ENCODE results near the gene TMEM79.
A peak's percentile ranks its signal among the peaks of the same experiment; 100 is the strongest.

The TMEM79 gene

GRCh38 chr1:156266051-156266450 is 18.1 kb upstream of the TMEM79 start:
- DNase-seq, result no peak

DNA sequence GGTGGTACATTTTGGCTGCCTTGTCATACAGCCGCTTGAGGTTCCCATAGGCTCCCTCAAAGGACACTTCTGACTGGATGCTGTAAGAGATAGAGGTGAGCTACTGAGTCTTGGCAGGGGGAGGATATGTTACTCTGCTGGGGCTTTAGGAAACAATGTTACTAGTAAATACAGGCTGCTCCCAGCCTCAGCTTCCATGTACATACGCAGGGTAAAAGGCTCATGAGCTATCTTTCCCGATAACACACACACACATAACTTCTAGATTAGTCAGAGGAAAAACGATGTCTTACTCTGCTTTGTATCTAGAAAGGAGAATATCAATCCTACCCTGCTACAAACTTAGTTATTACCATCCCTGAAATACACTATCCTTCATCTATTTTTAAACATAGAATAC is 15.8 kb upstream of the TMEM79 start:
- no peak for DNase-seq

- no peak for DNase-seq
These were observed 13.8 kb upstream of the TMEM79 start for GRCh38 chr1:156270314-156270713.

- no peak for DNase-seq
These were observed 7.6 kb upstream of the TMEM79 start for GRCh38 chr1:156276532-156276931.

- DNase-seq, result no peak
These were observed 7.2 kb upstream of the TMEM79 start for GRCh38 chr1:156276966-156277381.

GRCh38 chr1:156279837-156280236 is 4.3 kb upstream of the TMEM79 start:
- DNase-seq, result no peak

DNA sequence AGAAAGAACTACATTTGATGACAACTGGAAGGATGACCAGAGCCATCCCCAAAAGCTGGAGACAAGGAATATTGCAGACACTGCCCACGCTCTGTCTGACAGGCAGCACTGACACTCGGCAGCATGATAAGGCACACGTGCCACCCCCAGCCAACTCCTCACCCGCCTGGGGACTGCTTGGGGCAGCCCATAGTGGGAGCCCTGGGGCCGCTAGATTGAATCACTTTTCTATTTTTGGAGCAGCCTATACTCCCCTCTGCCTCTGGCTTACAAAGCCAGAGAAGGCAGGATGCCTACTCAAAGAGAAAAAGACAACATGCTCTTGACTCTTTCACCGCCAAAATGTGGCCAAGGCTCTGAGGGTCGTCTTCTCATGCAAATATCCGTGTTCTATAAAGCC is 2.8 kb upstream of the TMEM79 start:
- DNase-seq, result peak; percentile 32

DNA sequence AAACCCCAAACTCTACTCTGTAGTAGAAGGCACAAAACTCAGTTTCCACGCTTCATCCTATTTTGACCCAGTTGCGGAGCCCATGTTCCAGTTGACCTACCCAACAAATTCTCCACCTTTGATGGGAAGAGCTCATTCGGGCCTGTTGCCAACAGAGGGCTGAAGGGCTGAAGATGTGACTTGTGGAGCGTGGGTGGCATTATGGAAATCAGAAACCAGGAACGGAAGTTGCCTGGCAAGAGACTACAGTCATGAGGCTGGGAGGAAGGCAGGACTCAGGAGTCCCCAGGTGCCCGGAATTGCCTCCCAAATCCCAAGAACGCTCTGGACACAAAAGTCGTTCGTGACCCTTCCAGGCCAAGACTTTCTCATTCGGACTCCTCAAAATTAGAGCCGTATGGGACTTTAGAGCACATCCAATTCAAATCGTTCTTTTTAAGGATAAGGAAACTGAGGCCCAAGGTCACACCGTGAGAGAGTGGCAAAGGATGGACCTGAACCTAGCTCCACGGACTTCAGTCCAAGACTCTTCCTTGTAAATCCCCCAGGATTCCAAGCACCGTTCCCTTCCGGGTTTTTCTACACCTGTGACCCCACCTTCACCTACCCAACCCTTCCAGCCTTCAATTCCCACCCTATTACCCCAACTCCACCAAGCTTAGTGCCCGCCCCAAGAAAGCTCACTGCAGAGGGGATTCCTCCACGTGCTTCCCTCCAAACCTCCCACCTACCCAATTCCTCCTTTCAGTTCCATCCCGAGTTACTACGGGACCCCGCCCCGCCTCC is 2.2 kb upstream of the TMEM79 start:
- DNase-seq, result peak; percentile 52

DNA sequence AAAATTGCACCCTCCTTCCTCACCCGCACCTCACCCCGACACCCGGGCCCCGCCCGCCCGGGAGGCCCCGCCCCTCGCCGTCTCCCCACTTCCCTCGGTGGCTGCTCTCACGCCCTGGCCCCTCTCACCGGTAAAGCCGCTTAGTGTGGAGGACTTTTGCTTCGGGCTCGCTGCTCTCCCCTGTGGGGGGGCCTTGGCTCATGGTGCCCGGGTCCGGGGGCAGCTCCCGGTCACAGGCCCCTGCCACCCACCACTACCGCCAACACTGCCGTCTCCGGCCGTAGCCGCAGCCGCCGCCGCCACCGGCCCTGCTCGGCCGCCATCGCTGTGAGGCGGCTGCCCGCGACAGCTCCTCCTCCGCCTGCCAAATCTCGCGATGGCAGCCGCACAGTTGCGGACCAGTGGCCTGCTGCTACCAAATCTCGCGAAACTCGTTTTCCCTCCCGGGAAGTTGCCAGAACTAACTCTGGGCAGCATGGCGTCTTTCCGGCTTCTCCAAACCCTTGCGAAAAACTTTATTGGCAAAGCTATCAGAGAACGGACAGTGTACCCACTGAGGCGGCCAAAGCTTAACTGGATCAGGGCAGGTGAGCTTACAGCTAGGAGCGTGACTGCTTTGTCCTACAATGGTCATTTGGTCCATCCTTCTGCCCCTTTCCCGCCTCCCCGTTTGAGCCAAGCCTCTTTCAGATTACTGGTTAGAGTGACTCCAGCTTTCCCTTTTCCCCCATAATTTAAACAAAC is 1.5 kb upstream of the TMEM79 start, which contains the start of gene SMG5:
Gene SMG5, minus strand, starts transcription at position 347 of the 744 bp plus-strand sequence. Its CDS starts 145 bp downstream, at position 202.
- DNase-seq, result peak; percentile 99

DNA sequence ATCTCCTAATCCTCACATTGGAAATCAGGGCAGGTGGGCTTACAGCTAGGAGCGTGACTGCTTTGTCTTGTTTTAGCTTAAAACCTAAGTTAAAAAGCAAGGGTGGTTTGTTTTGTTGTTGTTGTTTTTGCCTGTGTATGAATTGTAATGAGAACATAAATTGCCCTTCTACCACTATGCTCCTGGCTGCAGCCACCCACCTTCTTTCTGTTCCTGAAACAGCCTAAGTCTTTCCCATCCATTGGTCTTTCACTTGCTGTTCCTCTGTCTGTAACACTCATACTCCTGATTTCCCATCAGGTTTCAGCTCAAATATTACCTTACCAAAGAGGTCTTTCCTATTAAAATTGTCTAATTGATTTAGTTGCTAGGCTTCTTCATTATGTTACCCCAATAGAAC is 604 bp upstream of the TMEM79 start:
- DNase-seq, result no peak

DNA sequence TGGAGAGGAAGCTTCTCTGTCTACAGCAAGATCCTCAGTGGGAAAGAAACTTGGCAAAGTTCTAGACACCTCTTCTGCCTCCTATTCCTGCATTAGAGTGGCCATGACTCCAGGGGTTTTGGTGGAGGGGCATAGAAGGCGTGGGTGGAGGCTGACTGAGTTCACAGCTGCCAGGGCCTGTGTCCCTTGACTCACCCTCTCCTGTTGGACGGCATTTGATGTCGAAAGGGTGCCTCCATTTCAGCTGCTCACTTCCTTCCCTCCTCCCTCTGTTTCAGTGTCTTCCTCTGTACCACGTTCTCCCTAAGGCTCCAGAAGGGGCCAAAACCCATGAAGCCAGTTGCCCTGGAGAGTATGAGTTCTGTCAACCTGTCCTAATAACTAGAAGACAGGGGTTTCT is 632 bp downstream of the TMEM79 start:
- DNase-seq, result no peak

GRCh38 chr1:156285437-156285836 is 1.3 kb downstream of the TMEM79 start:
- DNase-seq, result no peak

- DNase-seq, result no peak
These were observed 1.9 kb downstream of the TMEM79 start for GRCh38 chr1:156286061-156286460.

DNA sequence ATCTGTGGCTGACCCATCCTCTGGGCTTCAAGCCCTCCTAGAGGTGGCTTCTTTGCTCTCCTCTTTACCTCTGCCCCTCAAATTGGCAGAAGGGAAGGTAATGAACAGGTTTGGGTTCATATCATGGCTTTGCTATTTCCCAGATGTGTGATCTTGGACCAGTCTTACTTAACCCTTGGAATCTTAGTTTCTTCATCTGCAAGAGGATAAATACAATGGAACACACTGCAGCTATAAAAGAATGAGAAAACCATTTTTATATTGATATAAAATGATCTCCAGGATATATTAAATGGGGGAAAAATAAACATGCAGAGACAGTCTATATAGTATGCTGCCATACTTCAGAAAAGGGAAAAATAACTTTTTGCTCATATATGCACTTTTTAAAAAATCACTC is 5.7 kb downstream of the TMEM79 start:
- no peak for DNase-seq

- no peak for DNase-seq
These were observed 7.3 kb downstream of the TMEM79 start for GRCh38 chr1:156291226-156292061.

DNA sequence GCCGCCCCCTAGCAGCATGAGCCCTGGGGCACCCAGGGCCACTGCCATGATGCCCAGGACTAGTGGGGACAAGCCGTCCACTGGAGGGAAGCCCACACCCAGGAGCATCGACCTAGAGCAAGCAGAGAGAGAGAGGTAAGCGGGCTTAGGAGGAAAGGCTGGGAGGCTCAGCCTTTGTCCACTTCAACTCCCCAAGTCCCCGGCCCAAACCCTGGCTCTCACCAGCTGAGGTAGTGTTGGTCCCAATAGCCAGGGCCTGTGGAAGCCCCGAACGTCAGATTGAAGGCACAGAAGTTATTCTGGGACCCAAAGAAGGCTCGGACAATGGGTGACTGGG is 8.9 kb downstream of the TMEM79 start:
- DNase-seq, result no peak

DNA sequence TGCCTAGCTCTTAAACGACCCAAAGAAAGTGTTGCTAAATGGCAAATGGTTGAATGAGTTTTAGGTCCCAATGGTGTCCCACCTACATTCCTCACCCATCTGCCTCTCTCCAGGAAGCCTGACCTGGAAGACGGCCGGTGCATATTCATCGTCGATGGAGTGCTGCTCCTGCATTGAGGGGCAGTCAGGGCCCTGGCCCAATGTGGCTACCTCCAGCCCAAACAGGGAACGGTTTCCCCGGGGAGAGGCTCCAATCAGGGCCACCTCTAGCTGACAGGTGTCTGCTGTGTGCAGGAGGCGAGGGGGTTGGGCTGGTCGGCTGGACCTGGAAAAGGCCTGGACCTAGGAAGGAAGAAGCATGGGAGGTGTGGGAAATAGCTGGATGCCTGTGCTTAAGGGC is 9.8 kb downstream of the TMEM79 start:
- DNase-seq, result no peak

DNA sequence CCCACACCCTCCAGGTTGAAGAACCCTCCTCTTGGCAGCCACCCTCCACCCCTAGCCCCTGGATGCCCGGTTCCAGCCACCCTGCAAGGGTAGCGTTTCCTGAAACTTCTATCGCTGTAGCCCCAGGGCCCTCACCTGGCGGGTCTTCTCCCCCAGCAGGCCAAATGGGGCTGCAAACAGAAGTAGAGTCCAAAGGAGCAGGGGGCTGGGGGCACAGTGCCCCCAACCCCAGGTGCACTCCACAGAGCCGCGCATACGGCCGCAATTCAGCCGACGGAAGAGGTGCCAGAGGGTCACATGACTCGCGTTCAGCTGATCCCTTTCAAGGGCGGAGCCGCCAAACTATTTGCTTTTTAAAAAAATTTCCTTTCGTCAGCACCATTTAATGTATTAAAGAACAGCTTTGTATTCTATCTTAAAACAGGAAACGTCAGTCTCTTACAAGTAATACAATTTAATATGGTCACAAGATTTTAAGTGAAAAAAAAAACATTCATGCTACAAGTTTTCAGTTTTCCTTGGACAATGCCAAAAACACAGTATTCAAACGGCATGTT is 11.3 kb downstream of the TMEM79 start, which contains the start of gene GLMP:
Gene GLMP, minus strand, starts transcription at position 289 of the 557 bp plus-strand sequence. Its CDS starts 34 bp downstream, at position 255.
- DNase-seq, result peak; percentile 60

GRCh38 chr1:156298852-156299357 is 14.8 kb downstream of the TMEM79 start, which contains the start of gene VHLL:
Gene VHLL (minus strand): TSS chr1:156299307. CDS start chr1:156299189, 118 bp downstream.
- DNase-seq, result no peak

- DNase-seq, result no peak
These were observed 19.1 kb downstream of the TMEM79 start for GRCh38 chr1:156303241-156303640.

DNA sequence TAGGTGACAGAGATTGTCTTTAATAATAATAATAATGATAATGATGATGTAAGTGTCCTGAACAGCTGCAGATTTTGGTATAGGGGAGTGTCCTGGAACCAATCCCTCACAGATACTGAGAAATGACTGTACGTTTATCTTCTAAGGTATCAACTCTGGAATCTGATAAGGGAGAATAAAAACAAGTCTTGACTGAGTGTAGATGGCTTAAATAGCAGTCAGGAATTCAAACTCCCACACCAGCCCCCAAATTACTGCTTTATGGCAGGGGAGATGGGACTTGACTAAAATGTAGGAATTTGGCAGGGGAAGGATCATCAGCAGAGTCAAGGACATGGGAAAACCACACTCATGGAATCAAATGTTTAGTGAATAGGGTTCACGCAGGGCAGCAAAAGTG is 21.1 kb downstream of the TMEM79 start:
- no peak for DNase-seq

DNA sequence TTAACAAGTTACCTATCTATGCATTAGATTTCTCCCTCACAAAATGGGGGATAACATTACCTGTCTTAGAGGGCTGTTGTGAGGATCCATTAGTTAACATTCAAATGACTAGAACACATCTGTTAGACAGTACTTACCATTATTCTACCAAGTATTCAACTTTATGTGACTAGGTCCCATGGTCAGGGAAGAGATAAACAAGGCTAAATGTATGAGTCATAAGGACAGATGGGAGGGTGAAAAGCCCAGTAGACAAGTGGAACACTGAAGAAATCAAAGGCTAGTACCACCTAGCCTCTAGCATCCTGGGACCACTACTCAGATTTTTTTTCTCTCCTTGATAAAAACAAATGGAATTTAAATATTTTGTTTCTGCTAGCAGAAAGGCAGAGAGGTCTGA is 24.0 kb downstream of the TMEM79 start:
- DNase-seq, result no peak

DNA sequence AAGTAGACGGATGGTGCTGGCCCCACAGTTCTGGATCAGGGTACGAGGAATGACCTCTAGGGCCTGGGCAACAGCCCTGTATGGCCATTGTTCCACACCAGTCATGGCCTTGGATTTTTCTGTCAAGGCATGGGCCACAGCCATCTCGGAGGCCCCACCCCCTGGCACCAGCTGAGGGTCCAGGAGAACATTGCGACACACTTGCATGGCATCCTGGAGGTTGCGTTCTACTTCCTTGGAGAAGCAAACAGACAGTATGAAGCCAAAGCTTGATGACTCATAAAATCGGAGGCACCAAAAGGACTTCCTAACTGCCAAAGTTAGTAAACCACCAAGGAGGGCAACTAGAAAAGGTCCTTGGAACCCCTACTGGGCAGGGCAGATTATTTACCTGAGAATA is 26.8 kb downstream of the TMEM79 start:
- no peak for DNase-seq

Data from NCI-H1694 treated with DMSO at 0.1 percent for 48 hours (cell line).